CD14-positive monocyte (primary cell): Measurements from ENCODE around the gene CYFIP2. TPM values are rescaled to one million over a fixed set of nuclear protein-coding genes. Genes with fewer than 3 reads are reported as not detected.

Source experiments
- DNase-seq, 3 donors: peaks; one replicate each; pipeline ENCODE4 v3.0.0-alpha.2; 2011 to 2022
- H2AFZ ChIP-seq: 2 replicates; pipeline ENCODE4 v1.6.0; 2012; ENCODE audit warnings: mild to moderate bottlenecking, low read depth, low read length, inconsistent platforms; ENCODE audit not compliant: insufficient read depth, poor library complexity, severe bottlenecking
- H3K27ac ChIP-seq, 2 donors: 1 replicate in 1 of 2; 2 replicates in 1 of 2; pipeline ENCODE4 v1.5.1; 2012 to 2013; ENCODE audit warnings: low read length in 2 of 2, control low read depth in 1 of 2, inconsistent platforms in 1 of 2, low read depth in 1 of 2, mild to moderate bottlenecking in 1 of 2
- H3K27me3 ChIP-seq, 2 donors: one replicate each; pipeline versions ENCODE4 v1.6.0 to v1.6.1; 2011 to 2013; ENCODE audit warnings: low read length in 2 of 2; ENCODE audit not compliant: control insufficient read depth in 2 of 2, insufficient read depth in 2 of 2
- H3K36me3 ChIP-seq, 2 donors: replicated peaks in 1 of 2; 1 replicate in 1 of 2; 2 replicates in 1 of 2; pipeline versions ENCODE4 v1.5.1 to v1.6.1; 2012 to 2013; ENCODE audit warnings: low read length in 2 of 2, control low read depth in 1 of 2, inconsistent platforms in 1 of 2, mild to moderate bottlenecking in 1 of 2; ENCODE audit not compliant: insufficient read depth in 2 of 2, control insufficient read depth in 1 of 2
- H3K4me1 ChIP-seq, 2 donors: 1 replicate in 1 of 2; 2 replicates in 1 of 2; pipeline versions ENCODE4 v1.5.1 to v1.6.1; 2012 to 2013; ENCODE audit warnings: low read length in 2 of 2, control low read depth in 1 of 2, inconsistent platforms in 1 of 2, mild to moderate bottlenecking in 1 of 2, moderate library complexity in 1 of 2; ENCODE audit not compliant: insufficient read depth in 2 of 2, control insufficient read depth in 1 of 2
- H3K4me2 ChIP-seq: replicated peaks from 2 replicates; pipeline ENCODE3; 2012; ENCODE audit warnings: low read length, moderate library complexity, mild to moderate bottlenecking; ENCODE audit not compliant: poor library complexity, severe bottlenecking; ENCODE audit errors: extremely low read depth
- H3K4me3 ChIP-seq, 3 experiments: fragments of 200-600 bp in 1 of 3; sonication (generic) in 1 of 3; replicated peaks in 1 of 3; 1 replicate in 2 of 3; 2 replicates in 1 of 3; pipeline ENCODE4 v1.5.1; 2011 to 2013; ENCODE audit warnings: low read length in 3 of 3, mild to moderate bottlenecking in 3 of 3, control low read depth in 2 of 3, low read depth in 2 of 3, inconsistent platforms in 1 of 3, moderate library complexity in 1 of 3
- H3K79me2 ChIP-seq: 2 replicates; pipeline ENCODE4 v1.6.0; 2012; ENCODE audit warnings: mild to moderate bottlenecking, control low read depth, inconsistent platforms, low read length, moderate library complexity; ENCODE audit not compliant: insufficient read depth
- H3K9ac ChIP-seq: 2 replicates; pipeline ENCODE4 v1.6.0; 2017; ENCODE audit warnings: low read length, mild to moderate bottlenecking; ENCODE audit not compliant: insufficient read depth, poor library complexity, severe bottlenecking
- H3K9me3 ChIP-seq, 2 donors: replicated peaks in 1 of 2; 1 replicate in 1 of 2; 2 replicates in 1 of 2; pipeline versions ENCODE4 v1.5.1 to v1.6.1; 2012 to 2013; ENCODE audit warnings: low read length in 2 of 2, control low read depth in 1 of 2; ENCODE audit not compliant: control insufficient read depth in 1 of 2, insufficient read depth in 1 of 2
- H4K20me1 ChIP-seq: 2 replicates; pipeline ENCODE4 v1.6.0; 2012; ENCODE audit warnings: mild to moderate bottlenecking, low read length, control low read depth, moderate library complexity; ENCODE audit not compliant: insufficient read depth
- H3K27ac Mint-ChIP-seq, 7 donors: one replicate each; pipeline ENCODE4 v1.8.0; 2020; ENCODE audit warnings: mild to moderate bottlenecking in 7 of 7, mixed read lengths in 7 of 7, moderate library complexity in 6 of 7, inconsistent platforms in 2 of 7
- H3K27me3 Mint-ChIP-seq, 3 donors: one replicate each; pipeline ENCODE4 v1.8.0; 2021 to 2022; ENCODE audit warnings: low read depth in 3 of 3, mild to moderate bottlenecking in 3 of 3, mixed read lengths in 3 of 3, moderate library complexity in 3 of 3, inconsistent platforms in 1 of 3
- H3K36me3 Mint-ChIP-seq, 2 donors: one replicate each; pipeline ENCODE4 v1.8.0; 2020; ENCODE audit warnings: mixed read lengths in 2 of 2, inconsistent platforms in 1 of 2, mild to moderate bottlenecking in 1 of 2
- H3K4me1 Mint-ChIP-seq: one replicate; pipeline ENCODE4 v1.8.0; 2020; ENCODE audit warnings: mild to moderate bottlenecking, mixed read lengths
- H3K4me3 Mint-ChIP-seq, 2 donors: one replicate each; pipeline ENCODE4 v1.8.0; 2020; ENCODE audit warnings: mild to moderate bottlenecking in 2 of 2, mixed read lengths in 2 of 2, moderate library complexity in 1 of 2
- H3K9me3 Mint-ChIP-seq, 7 donors: one replicate each; pipeline ENCODE4 v1.8.0; 2020 to 2022; ENCODE audit warnings: mixed read lengths in 7 of 7, mild to moderate bottlenecking in 6 of 7, moderate library complexity in 6 of 7, inconsistent platforms in 2 of 7
- CTCF ChIP-seq: fragments of 200-600 bp; IDR thresholded peaks from one replicate; pipeline ENCODE4 v1.8.0; 2022; ENCODE audit warnings: antibody characterized with exemption, mild to moderate bottlenecking
- WGBS: methylation state at CpG from one replicate; pipeline ENCODE4 v1.1.5; 2013; ENCODE audit warnings: missing lambda C conversion rate; ENCODE audit not compliant: insufficient coverage; 5-methylcytosine and 5-hydroxymethylcytosine counted together
- intact Hi-C, 2 donors: fragments of 100-400 bp; cut with micrococcal nuclease; formaldehyde crosslinking; loops; one replicate each; pipeline versions ENCODE4 v1.15.0 to v1.15.1; 2023
- polyA plus RNA-seq, 3 donors: library from polyadenylated mRNA; depleted of rRNA in 1 of 3; unstranded in 2 of 3; stranded (reverse) in 1 of 3; fragments of 300-500 nt in 2 of 3; fragments of >200 nt in 1 of 3; fragmentation: Illumina TruSeq in 2 of 3; gene quantifications; 1 replicate in 2 of 3; 2 replicates in 1 of 3; pipeline ENCODE4 v1.2.3, GENCODE V29; 2012 to 2021

Gene CYFIP2
- polyA plus RNA-seq, 3 donors = 33.6 to 45.6 (median 36.0) TPM

DNA sequence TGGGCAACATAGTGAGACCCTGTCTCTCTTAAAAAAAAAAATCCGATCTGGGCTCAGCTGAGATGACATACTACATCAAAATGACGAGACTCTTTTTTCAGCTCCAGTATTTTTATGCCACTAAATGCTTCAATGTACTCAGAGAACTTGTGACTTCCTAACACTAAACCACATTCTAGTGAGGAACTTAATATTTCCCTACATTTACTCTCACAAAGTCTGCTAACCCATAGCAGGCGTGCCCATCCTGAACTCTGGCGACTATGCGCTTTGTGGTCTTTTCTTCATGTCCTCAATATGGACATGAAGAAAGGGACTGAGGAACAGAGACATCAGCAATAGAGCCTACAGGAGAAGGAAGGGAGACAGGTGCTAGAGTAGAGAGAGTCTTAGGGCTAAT is 44.0 kb upstream of the CYFIP2 start:
- H3K4me1 Mint-ChIP-seq = peaks cover 1% of the 10 kb centered on the region

DNA sequence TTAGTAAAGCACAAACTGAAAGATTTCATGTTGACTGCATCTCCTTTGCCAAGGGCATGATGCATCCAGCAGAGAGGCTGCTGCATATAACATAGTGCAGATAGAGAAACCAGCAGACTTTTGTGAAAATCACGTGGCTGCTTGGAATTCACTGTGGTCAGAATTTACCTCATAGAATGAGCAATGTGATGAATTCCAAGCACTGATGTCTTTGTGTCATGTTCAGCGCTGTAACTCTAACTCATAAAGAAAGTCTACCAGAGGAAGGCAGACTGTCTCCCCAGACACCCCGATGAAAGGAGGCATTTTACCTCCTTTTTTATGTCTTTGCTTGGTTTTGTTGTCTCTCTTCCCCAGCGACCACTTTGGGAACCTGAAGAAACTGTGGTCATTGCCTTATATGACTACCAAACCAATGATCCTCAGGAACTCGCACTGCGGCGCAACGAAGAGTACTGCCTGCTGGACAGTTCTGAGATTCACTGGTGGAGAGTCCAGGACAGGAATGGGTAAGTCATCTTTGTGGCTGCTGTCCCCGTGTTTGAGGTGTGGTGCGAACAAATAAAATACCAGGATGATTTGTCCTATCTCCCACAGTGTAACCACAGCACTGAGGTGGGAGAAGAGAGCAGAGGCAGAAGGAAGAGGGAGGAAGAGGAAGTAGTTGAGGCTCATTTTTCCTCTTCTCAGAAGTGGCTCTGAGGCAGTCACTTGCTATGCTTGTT is 43.3 kb upstream of the CYFIP2 start:
- Histone ChIP-seq H3K4me1 (no peaks in the 10 kb centered on the region), H3K36me3 (no peaks in the 10 kb centered on the region), H3K9me3 (no peaks in the 10 kb centered on the region), H3K9ac (no peak overlapping the region), H3K27me3 (no peaks in the 10 kb centered on the region), H4K20me1 (no peaks in the 10 kb centered on the region), H2AFZ (no peak overlapping the region), H3K4me3 (no peak overlapping the region), H3K27ac (no peak overlapping the region), H3K79me2 (no peaks in the 10 kb centered on the region), H3K4me2 (no peak overlapping the region)
- no peak for DNase-seq
- H3K36me3 Mint-ChIP-seq = no peaks in the 10 kb centered on the region
- H3K9me3 Mint-ChIP-seq = no peaks in the 10 kb centered on the region
- no peak for TF ChIP-seq CTCF
- H3K27me3 Mint-ChIP-seq = peaks cover 0 to 2% (median 2%) of the 10 kb centered on the region in 3 donors
- WGBS = 93% methylated on average over 8 of the region's 10 CpGs
- peaks cover 1% of the 10 kb centered on the region for H3K4me1 Mint-ChIP-seq
- intact Hi-C loops = no loop called here
- no peak overlapping the region for H3K4me3 Mint-ChIP-seq
- H3K27ac Mint-ChIP-seq = no peak overlapping the region

More for the DNA sequence above, 44.0 kb upstream of the CYFIP2 start:
- Histone ChIP-seq H3K36me3 (no peaks in the 10 kb centered on the region), H3K9me3 (no peaks in the 10 kb centered on the region), H4K20me1 (no peaks in the 10 kb centered on the region), H3K4me3 (no peak overlapping the region), H3K27ac (no peak overlapping the region), H3K27me3 (no peaks in the 10 kb centered on the region), H3K4me2 (no peak overlapping the region), H3K79me2 (no peaks in the 10 kb centered on the region), H2AFZ (no peak overlapping the region), H3K4me1 (no peaks in the 10 kb centered on the region), H3K9ac (no peak overlapping the region)
- H3K36me3 Mint-ChIP-seq = no peaks in the 10 kb centered on the region
- no peak overlapping the region for H3K4me3 Mint-ChIP-seq
- intact Hi-C loops = no loop called here
- H3K27ac Mint-ChIP-seq = no peak overlapping the region
- no peak for DNase-seq
- 24% methylated on average over 2 of the region's 5 CpGs for WGBS
- H3K27me3 Mint-ChIP-seq = peaks cover 0 to 2% (median 2%) of the 10 kb centered on the region in 3 donors
- no peaks in the 10 kb centered on the region for H3K9me3 Mint-ChIP-seq
- no peak for TF ChIP-seq CTCF
